ENCODE results near the gene NLRP9.
"Not testable (repeated sequence)": the region's sequence is repeated elsewhere in the genome, so short reads cannot be mapped to it uniquely, and the experiment has no call there.

NLRP9 gene

DNA sequence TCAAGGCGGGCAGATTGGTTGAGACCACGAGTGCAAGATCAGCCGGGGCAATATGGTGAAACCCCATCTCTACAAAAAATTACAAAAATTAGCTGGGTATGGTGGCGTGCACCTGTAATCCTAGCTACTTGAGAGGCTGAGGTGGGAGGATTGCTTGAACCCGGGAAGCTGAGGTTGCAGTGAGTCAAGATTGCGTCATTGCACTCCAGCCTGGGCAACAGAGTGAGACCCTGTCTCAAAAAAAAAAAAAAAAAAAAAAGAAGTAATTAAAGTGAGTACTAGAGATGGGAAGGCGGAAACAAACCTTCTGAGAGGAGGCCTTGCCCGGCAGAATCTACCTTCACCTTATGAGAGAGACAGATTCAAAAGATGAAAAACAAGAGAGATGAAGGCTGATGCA, 14.7 kb downstream of the NLRP9 start:
- no peak for DNase-seq (ENCODE audit: low read depth in 1 of 2, low spot score in 1 of 2)
- TF ChIP-seq CTCF (IDR thresholded peaks at IDR 0.05; ENCODE audit: insufficient read depth, low read length) (no peak), POLR2AphosphoS5 (IDR thresholded peaks at IDR 0.05; ENCODE audit: low read depth) (no peak), REST (IDR thresholded peaks at IDR 0.05; ENCODE audit: insufficient replicate concordance, low read depth) (no peak), GABPA (IDR thresholded peaks at IDR 0.05; ENCODE audit: low read depth) (no peak), SPI1 (IDR thresholded peaks at IDR 0.05; ENCODE audit: borderline replicate concordance, low read depth) (no peak)
- no peaks in the 10 kb centered on the region for H3K27me3 ChIP-seq (ENCODE audit: insufficient read depth, poor library complexity, severe bottlenecking)
- no peak overlapping the region for H3K4me3 ChIP-seq (replicated peaks; ENCODE audit: insufficient read depth, low read length)
- H3K27ac ChIP-seq (replicated peaks): no peak overlapping the region

- Histone ChIP-seq H3K4me3 (replicated peaks; ENCODE audit: insufficient read depth, low read length) (no peak overlapping the region), H3K27ac (replicated peaks) (no peak overlapping the region), H3K27me3 (ENCODE audit: insufficient read depth, poor library complexity, severe bottlenecking) (no peaks in the 10 kb centered on the region)
- no peak for TF ChIP-seq SPI1 (IDR thresholded peaks at IDR 0.05; ENCODE audit: borderline replicate concordance, low read depth)
- no peak for DNase-seq (ENCODE audit: low read depth in 1 of 2, low spot score in 1 of 2)
Measured at GRCh38 chr19:55720801-55721200, 17.4 kb downstream of the NLRP9 start.

DNA sequence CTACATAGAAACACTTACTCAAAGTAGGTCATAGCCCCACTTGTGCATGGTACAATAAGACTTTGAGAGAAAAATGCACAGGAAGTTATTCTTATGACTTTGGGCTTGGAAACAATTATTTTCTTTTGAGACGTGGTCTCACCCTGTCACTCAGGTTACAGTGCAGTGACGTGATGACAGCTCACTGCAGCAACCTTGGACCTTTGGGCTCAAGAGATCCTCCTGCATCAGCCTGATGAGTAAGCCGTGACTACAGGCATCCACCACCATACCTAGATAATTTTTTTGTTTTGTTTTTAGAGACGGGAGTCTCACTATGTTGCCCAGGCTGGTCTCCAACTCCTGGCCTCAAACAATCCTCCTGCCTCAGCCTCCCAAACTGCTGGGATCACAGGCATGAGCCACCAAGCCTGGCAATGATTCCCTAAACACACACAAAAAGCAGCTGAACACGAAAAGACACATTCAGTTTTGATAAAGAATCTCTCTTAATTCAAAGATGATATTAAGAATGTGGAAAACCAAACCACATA, 17.9 kb downstream of the NLRP9 start:
- H3K27ac ChIP-seq (replicated peaks): no peak overlapping the region
- H3K27me3 ChIP-seq (ENCODE audit: insufficient read depth, poor library complexity, severe bottlenecking): no peaks in the 10 kb centered on the region
- DNase-seq (ENCODE audit: low read depth in 1 of 2, low spot score in 1 of 2): no peak
- H3K4me3 ChIP-seq (replicated peaks; ENCODE audit: insufficient read depth, low read length): no peak overlapping the region
- TF ChIP-seq SPI1 (IDR thresholded peaks at IDR 0.05; ENCODE audit: borderline replicate concordance, low read depth) (no peak), GABPA (IDR thresholded peaks at IDR 0.05; ENCODE audit: low read depth) (no peak), POLR2AphosphoS5 (IDR thresholded peaks at IDR 0.05; ENCODE audit: low read depth) (no peak), REST (IDR thresholded peaks at IDR 0.05; ENCODE audit: insufficient replicate concordance, low read depth) (no peak), CTCF (IDR thresholded peaks at IDR 0.05; ENCODE audit: insufficient read depth, low read length) (no peak)

GRCh38 chr19:55717879-55718711, 20.1 kb downstream of the NLRP9 start:
- not testable (repeated sequence) for DNase-seq (ENCODE audit: low read depth in 1 of 2, low spot score in 1 of 2); H3K4me3 ChIP-seq (replicated peaks; ENCODE audit: insufficient read depth, low read length); H3K27ac ChIP-seq (replicated peaks); H3K27me3 ChIP-seq (ENCODE audit: insufficient read depth, poor library complexity, severe bottlenecking)

All from HL-60 (cell line).